Putamen (tissue), 1 donor: ENCODE results near the gene TMEM212.

Experiments used
- DNase-seq: peaks from one replicate; pipeline ENCODE4 v3.0.0-alpha.2; 2016; ENCODE audit warnings: low spot score

TMEM212 gene

GRCh38 chr3:171860830-171861535 lies 17.8 kb downstream of the TMEM212 start:
- DNase-seq, result no peak

DNA sequence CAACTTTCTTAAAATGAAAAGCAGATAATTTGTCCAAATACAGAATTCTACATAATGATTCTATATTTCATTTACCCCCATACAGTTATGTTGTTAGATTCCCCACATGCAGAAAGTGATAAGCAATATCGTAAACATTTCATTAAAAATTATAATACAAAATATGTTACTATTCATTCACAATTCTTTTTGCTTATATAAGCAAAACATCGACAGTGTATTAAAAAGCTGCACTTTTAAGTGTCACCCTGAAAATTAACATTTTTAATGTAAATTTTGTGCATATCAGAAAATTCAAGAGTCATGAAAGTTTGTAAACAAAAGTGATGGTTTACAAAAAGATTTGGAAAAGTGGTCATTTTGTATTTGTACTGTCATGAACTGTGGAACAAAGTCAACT lies 19.2 kb downstream of the TMEM212 start:
- DNase-seq, result no peak

- no peak for DNase-seq
Observed at GRCh38 chr3:171862993-171863521, 19.9 kb downstream of the TMEM212 start.

GRCh38 chr3:171863920-171864319 lies 20.8 kb downstream of the TMEM212 start:
- DNase-seq, result no peak

GRCh38 chr3:171865191-171865865 lies 22.2 kb downstream of the TMEM212 start:
- DNase-seq, result no peak

- DNase-seq, result no peak
Observed at GRCh38 chr3:171867981-171868380, 24.8 kb downstream of the TMEM212 start.

GRCh38 chr3:171871392-171872274 lies 28.5 kb downstream of the TMEM212 start:
- no peak for DNase-seq

- DNase-seq, result no peak
Observed at GRCh38 chr3:171873580-171873979, 30.4 kb downstream of the TMEM212 start.

DNA sequence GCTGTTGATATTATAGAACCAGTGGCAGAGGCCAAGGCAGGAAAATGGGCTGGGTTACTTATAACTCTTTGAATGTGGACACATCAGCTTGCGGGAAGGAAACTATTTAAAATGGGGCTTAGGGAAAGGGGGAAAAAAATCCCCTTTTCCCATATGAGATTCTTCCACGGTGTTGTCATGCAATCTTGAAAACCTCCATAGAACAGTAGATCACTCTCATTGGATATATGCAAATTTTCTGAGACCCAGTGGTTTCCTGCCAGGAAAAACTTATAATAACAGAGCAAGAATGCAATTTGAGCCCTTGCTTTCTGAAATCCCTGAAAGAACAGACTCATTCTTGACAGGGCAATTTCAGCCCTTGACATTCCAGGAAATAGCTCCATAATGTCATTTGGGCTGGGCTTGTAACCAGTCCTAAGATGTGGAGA lies 31.1 kb downstream of the TMEM212 start:
- no peak for DNase-seq

DNA sequence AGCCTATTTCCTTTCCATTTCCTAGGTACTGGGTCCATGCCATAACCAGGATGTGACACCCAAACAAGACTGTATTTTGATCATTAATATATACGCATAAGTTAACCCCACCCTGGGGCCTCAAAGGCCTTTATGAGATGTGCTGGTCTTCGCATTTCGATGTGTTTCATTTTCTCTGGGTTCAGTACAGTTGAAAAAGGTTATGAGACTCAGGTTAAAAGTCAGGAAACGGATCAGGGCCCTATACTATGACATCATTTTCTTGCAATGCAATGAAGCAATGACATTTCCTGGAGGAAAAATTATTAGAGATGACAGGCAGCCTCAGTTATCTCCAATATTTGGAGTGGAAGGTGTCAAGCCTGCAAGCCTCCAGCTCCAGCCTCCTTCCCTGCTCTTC lies 31.7 kb downstream of the TMEM212 start:
- no peak for DNase-seq

DNA sequence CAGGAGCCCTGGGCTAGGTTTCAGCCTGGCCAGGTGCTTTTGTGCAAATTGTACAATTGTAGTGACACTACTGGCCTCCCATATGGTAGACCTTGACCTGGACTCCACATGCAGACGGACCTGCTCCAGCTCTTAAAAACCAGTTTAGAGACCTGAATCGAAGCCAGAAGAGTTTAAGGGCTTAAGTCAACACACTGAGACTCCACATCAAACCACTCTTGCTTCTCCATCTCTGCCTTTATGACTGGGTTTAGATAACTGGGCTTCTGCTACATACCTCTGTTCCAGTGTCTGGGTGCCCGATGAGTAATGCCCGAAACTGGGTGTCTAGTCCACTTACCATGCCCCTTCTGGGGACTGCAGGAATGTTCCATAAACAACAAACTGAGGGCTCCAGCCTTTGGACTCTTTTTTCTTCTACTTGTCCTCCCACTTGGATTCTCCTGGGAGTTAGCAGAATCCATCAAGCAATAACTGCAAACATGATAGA lies 32.8 kb downstream of the TMEM212 start:
- DNase-seq, result no peak

- DNase-seq, result no peak
Observed at GRCh38 chr3:171876680-171877147, 33.6 kb downstream of the TMEM212 start.

DNA sequence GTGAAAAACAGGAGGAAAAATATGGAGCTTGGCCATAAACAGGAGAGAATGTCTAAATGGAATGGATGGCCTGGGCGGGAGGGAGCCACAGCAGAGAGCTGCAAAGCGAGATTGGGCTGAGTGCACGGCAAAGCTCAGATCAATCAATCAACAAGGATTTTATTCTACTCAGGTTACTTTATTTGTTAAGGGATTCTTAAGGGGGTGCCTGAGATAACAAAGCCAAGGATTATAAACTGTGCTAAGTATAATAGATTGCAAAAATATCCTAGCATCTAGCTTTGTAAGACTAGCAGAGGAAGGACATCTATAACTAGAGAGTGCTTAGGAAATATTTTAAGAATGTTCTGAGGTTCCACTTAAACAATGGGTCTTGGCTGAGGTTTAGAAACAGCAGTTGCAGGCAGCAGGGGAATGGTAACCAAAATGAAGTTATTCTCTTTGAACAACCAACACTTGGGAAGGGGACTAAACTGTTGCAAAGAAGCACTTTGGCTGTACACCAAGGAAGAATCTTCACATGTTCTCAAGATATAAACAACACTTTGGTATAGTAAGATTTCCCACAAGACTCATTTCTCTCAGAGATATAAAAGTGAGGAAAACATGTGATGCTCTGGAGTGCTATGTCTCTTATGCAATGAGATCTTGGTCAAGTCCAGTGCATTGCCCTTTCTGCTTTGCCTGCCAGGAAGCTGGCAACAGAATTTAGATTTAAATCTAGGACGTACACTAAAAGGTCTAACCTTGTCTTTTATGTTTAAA lies 35.5 kb downstream of the TMEM212 start:
- no peak for DNase-seq

- DNase-seq, result no peak
Observed at GRCh38 chr3:171879472-171879871, 36.3 kb downstream of the TMEM212 start.

GRCh38 chr3:171880101-171880870 lies 37.1 kb downstream of the TMEM212 start:
- no peak for DNase-seq

DNA sequence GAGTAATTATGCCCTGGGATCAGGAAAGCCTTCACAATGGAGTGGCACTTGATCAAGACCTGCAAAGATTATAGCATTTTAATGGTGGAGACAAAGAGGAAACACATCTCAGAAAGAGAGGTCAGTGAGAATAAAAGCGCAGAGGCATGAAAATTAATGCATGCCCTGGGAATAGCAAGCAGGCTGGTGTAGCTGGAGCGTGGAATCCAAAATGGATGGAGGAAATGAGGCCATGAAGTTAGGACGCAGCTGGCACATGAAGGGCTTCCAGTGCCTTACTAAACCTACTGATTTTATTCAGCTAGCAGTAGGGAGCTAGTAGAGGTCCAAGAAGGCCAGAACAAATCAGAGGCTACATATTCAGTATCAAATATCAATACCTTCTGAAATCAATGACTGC lies 38.1 kb downstream of the TMEM212 start:
- DNase-seq, result no peak

DNA sequence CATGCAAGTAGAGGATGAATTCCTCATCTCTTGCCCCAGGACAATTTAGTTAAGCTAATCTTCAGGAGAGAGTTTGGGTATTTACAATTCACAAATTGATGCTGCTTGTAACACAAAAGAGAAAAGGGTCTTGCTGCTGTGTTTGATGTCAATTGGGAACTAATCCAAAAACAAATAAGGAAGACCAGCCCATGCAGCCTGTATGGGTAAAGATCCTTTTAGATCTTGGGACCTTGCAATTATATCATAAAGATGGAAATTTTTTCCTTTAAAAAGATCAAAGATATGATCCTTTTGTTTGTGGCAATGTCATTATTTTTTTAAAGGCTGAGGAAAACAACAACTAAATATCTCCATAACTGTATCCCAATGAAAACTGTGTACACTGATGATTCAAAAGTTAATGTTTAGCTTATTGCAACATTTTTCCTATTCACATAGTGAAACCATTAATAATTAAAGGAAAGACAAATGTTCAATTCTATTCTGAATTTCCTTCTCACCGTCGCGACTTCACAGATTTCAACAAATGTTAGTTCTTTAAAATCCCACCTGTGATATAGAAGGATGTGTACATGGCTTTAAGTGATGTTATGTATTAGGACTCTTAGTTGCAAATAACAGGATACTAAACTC lies 40.2 kb downstream of the TMEM212 start:
- DNase-seq, result no peak

- DNase-seq, result no peak
Observed at GRCh38 chr3:171883893-171884279, 40.7 kb downstream of the TMEM212 start.

DNA sequence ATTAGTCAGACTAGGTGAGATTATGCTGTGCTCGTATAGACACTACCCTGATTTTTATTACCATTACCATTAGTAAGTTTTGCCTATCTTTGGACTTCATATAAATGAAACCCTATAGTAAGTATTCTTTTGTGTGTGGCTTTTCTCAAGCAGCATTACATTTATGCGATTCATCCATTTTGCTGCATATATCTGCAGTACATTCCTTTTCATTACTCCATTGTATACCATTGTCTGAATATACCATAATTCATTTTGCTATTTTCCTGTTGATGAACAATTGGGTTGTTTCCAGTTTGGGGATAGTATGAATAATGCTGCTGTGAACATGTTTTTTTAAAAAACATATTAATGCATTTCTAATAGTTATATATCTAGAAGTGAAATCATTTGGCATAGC lies 45.3 kb downstream of the TMEM212 start:
- no peak for DNase-seq

GRCh38 chr3:171890398-171890797 lies 47.2 kb downstream of the TMEM212 start:
- DNase-seq, result no peak
